Cardiac fibroblast (primary cell): ENCODE measurements around the gene PTPRG.

ENCODE experiments used
- DNase-seq, 2 donors: peaks; one replicate each; pipeline versions ENCODE4 v3.0.0 to v3.0.0-alpha.2; 2010; ENCODE audit warnings: low read depth in 2 of 2
- H3K4me3 ChIP-seq, 2 donors: replicated peaks in 1 of 2; 1 replicate in 1 of 2; 2 replicates in 1 of 2; pipeline ENCODE4 v1.5.1; 2011; ENCODE audit warnings: low read depth in 2 of 2, low read length in 2 of 2, mild to moderate bottlenecking in 2 of 2, moderate library complexity in 1 of 2
- TF ChIP-seq, protein P1 (sequence below): IDR thresholded peaks from one replicate; pipeline ENCODE4 v1.5.1; 2011; ENCODE audit warnings: low read depth, mild to moderate bottlenecking, low read length, inconsistent platforms

Gene PTPRG

DNA sequence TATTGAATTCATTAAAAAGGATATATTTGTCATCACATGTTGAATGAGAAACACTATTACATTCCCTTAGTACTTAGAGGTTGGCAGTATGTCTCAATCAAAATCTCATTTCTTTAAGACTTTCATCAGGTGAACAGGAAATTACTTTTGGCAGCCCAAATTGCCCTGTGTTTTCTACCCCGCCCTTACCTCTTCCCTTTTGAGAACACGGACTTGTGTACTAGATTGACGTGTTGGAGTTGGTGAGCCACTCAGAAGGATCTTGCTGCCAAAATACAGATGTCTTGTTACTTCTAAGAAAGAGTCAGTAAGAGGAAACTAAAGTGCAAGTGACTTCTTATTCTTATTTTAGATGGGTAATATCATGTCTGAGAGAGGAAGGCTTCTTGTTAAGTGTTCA, 425.1 kb downstream of the PTPRG start:
- H3K4me3 ChIP-seq, result no peak overlapping the region
- TF ChIP-seq, protein P1, sequence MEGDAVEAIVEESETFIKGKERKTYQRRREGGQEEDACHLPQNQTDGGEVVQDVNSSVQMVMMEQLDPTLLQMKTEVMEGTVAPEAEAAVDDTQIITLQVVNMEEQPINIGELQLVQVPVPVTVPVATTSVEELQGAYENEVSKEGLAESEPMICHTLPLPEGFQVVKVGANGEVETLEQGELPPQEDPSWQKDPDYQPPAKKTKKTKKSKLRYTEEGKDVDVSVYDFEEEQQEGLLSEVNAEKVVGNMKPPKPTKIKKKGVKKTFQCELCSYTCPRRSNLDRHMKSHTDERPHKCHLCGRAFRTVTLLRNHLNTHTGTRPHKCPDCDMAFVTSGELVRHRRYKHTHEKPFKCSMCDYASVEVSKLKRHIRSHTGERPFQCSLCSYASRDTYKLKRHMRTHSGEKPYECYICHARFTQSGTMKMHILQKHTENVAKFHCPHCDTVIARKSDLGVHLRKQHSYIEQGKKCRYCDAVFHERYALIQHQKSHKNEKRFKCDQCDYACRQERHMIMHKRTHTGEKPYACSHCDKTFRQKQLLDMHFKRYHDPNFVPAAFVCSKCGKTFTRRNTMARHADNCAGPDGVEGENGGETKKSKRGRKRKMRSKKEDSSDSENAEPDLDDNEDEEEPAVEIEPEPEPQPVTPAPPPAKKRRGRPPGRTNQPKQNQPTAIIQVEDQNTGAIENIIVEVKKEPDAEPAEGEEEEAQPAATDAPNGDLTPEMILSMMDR, result no peak
- no peak for DNase-seq

DNA sequence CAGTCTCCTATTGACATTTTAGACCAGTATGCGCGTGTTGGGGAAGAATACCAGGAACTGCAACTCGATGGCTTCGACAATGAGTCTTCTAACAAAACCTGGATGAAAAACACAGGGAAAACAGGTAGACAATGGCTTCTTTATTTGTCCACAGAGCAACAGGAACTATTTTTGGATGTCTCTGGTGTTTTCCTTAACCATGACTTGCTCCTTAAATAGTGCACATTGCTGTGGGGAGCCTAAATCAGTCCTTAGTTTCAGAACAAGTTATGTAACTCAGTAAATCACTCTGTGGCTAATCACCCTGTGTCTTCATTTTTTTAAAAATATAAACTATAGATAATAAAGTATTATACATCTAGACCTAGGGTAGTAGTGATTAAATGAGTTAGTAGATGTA, 428.3 kb downstream of the PTPRG start:
- TF ChIP-seq, protein P1, result no peak
- H3K4me3 ChIP-seq, result no peak overlapping the region
- no peak for DNase-seq

- no peak overlapping the region for H3K4me3 ChIP-seq
- TF ChIP-seq, protein P1, result no peak
- DNase-seq, result no peak
These were observed 429.1 kb downstream of the PTPRG start for GRCh38 chr3:61990327-61991027.

- no peak for DNase-seq
- TF ChIP-seq, protein P1, result no peak
- no peak overlapping the region for H3K4me3 ChIP-seq
These were observed 430.3 kb downstream of the PTPRG start for GRCh38 chr3:61991706-61992105.

DNA sequence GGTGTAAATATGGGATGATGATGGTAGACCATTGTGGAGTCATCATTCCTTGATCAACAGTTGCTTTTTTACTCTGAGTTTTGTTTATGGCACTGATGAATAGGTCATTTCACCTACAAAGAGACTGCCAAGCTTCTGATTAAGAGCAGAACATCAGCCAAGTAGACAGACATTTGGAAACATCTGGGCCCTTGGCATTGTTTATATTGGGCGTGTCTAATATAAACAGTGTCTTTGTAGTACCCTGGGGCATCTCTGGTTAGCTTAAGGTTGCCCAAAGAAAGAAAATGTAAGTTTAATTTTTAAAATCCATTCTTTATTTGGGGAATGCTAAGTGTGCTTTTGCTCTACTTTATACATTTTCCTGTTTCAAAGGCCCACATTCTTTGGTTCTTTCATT, 435.0 kb downstream of the PTPRG start:
- no peak overlapping the region for H3K4me3 ChIP-seq
- no peak for DNase-seq
- TF ChIP-seq, protein P1, result no peak

GRCh38 chr3:61997101-61997500, 435.7 kb downstream of the PTPRG start:
- TF ChIP-seq, protein P1, result no peak
- peak in 1 of 2 donors; percentile 20 for DNase-seq
- no peak overlapping the region for H3K4me3 ChIP-seq

- no peak overlapping the region for H3K4me3 ChIP-seq
- TF ChIP-seq, protein P1, result no peak
- no peak for DNase-seq
These were observed 442.5 kb downstream of the PTPRG start for GRCh38 chr3:62003835-62004234.
